ENCODE results near the gene YPEL1.
"Not testable (repeated sequence)": the region's sequence is repeated elsewhere in the genome, so short reads cannot be mapped to it uniquely, and the experiment has no call there.

The YPEL1 gene

GRCh38 chr22:21754523-21754922, 18.9 kb upstream of the YPEL1 start:
- no peak overlapping the region for H3K4me3 ChIP-seq (ENCODE audit: low read depth, low read length)

GRCh38 chr22:21753374-21754111, 17.9 kb upstream of the YPEL1 start:
- no peak overlapping the region for H3K4me3 ChIP-seq (ENCODE audit: low read depth, low read length)

- H3K4me3 ChIP-seq (ENCODE audit: low read depth, low read length), result no peak overlapping the region
These were observed 16.7 kb upstream of the YPEL1 start for GRCh38 chr22:21752276-21752675.

GRCh38 chr22:21745948-21746347, 10.4 kb upstream of the YPEL1 start:
- no peak overlapping the region for H3K4me3 ChIP-seq (ENCODE audit: low read depth, low read length)

- not testable (repeated sequence) for H3K4me3 ChIP-seq (ENCODE audit: low read depth, low read length)
These were observed 9.3 kb upstream of the YPEL1 start for GRCh38 chr22:21744917-21745316.

- no peak overlapping the region for H3K4me3 ChIP-seq (ENCODE audit: low read depth, low read length)
These were observed 6.2 kb upstream of the YPEL1 start for GRCh38 chr22:21741790-21742189.

- H3K4me3 ChIP-seq (ENCODE audit: low read depth, low read length), result no peak overlapping the region
These were observed 5.5 kb upstream of the YPEL1 start for GRCh38 chr22:21741059-21741458.

- no peak overlapping the region for H3K4me3 ChIP-seq (ENCODE audit: low read depth, low read length)
These were observed 4.3 kb upstream of the YPEL1 start for GRCh38 chr22:21739828-21740377.

GRCh38 chr22:21738966-21739365, 3.4 kb upstream of the YPEL1 start:
- H3K4me3 ChIP-seq (ENCODE audit: low read depth, low read length), result no peak overlapping the region

- no peak overlapping the region for H3K4me3 ChIP-seq (ENCODE audit: low read depth, low read length)
These were observed 2.5 kb upstream of the YPEL1 start for GRCh38 chr22:21738081-21738480.

- H3K4me3 ChIP-seq (ENCODE audit: low read depth, low read length), result no peak overlapping the region
These were observed 1.4 kb upstream of the YPEL1 start for GRCh38 chr22:21736948-21737347.

GRCh38 chr22:21736084-21736642, 569 bp upstream of the YPEL1 start:
- peak overlapping the region; percentile 53 for H3K4me3 ChIP-seq (ENCODE audit: low read depth, low read length)

GRCh38 chr22:21734540-21735199, 924 bp downstream of the YPEL1 start:
- H3K4me3 ChIP-seq (ENCODE audit: low read depth, low read length), result peak overlapping the region; percentile 57

GRCh38 chr22:21731503-21731902, 4.1 kb downstream of the YPEL1 start:
- no peak overlapping the region for H3K4me3 ChIP-seq (ENCODE audit: low read depth, low read length)

- no peak overlapping the region for H3K4me3 ChIP-seq (ENCODE audit: low read depth, low read length)
These were observed 4.9 kb downstream of the YPEL1 start for GRCh38 chr22:21730535-21731308.

- not testable (repeated sequence) for H3K4me3 ChIP-seq (ENCODE audit: low read depth, low read length)
These were observed 6.4 kb downstream of the YPEL1 start for GRCh38 chr22:21729184-21729583.

- no peak overlapping the region for H3K4me3 ChIP-seq (ENCODE audit: low read depth, low read length)
These were observed 7.3 kb downstream of the YPEL1 start for GRCh38 chr22:21728270-21728669.

GRCh38 chr22:21727768-21728167, 7.8 kb downstream of the YPEL1 start:
- no peak overlapping the region for H3K4me3 ChIP-seq (ENCODE audit: low read depth, low read length)

- H3K4me3 ChIP-seq (ENCODE audit: low read depth, low read length), result no peak overlapping the region
These were observed 8.4 kb downstream of the YPEL1 start for GRCh38 chr22:21727159-21727558.

GRCh38 chr22:21726650-21727049, 8.9 kb downstream of the YPEL1 start:
- no peak overlapping the region for H3K4me3 ChIP-seq (ENCODE audit: low read depth, low read length)

- H3K4me3 ChIP-seq (ENCODE audit: low read depth, low read length), result no peak overlapping the region
These were observed 9.5 kb downstream of the YPEL1 start for GRCh38 chr22:21725956-21726649.
